ENCODE results near the gene DMRT2. TPM values are rescaled to one million over a fixed set of nuclear protein-coding genes. Genes with fewer than 3 reads are reported as not detected.

The DMRT2 gene
- total and polyA plus RNA-seq, 2 donors (not counting 1 experiment from before 2014, with no cell fraction given): not detected

DNA sequence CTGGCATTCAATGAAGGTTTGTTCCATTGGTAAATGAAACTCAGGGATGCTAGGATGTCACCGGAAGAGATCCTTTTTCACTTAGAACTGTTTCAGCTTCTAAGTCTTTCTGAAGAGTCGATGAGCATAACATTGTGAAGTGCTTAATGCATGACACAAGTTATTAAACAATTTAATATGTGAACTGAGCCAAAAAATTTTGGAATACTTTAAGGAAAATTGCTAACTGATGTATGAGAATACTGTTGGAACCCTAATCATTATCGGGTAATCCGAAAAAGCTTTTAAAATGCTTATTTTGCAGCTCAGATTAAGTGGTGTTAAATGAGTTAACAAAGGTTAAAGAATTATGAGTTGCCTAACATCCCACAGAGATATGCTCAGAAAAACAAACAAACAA, 34.9 kb downstream of the DMRT2 start:
- Histone ChIP-seq H3K9ac (ENCODE audit: low read length) (no peak overlapping the region), H3K4me3 (ENCODE audit: control extremely low read depth in 1 of 5, extremely low read depth in 1 of 5, insufficient read depth in 1 of 5, low read depth in 2 of 5, low read length in 4 of 5) (no peak overlapping the region), H3K4me1 (ENCODE audit: control insufficient read depth in 2 of 2, insufficient read depth in 2 of 2, low read length in 2 of 2) (no peaks in the 10 kb centered on the region), H3K27ac (ENCODE audit: low read length in 2 of 2) (no peak overlapping the region), H3K4me2 (replicated peaks; ENCODE audit: low read depth, low read length, poor library complexity, severe bottlenecking) (no peak overlapping the region), H4K20me1 (ENCODE audit: control insufficient read depth, insufficient read depth, low read length, poor library complexity, severe bottlenecking) (no peaks in the 10 kb centered on the region), H2AFZ (ENCODE audit: insufficient read depth, low read depth, low read length, poor library complexity, severe bottlenecking) (no peak overlapping the region), H3K79me2 (ENCODE audit: control insufficient read depth, insufficient read depth, low read length) (no peaks in the 10 kb centered on the region), H3K36me3 (replicated peaks in 1 of 2; ENCODE audit: control extremely low read depth in 1 of 2, control insufficient read depth in 1 of 2, extremely low read depth in 1 of 2, insufficient read depth in 2 of 2, low read length in 1 of 2) (no peaks in the 10 kb centered on the region), H3K9me3 (ENCODE audit: control extremely low read depth in 1 of 3, control insufficient read depth in 2 of 3, insufficient read depth in 1 of 3, low read length in 2 of 3) (no peaks in the 10 kb centered on the region), H3K27me3 (replicated peaks in 1 of 4; ENCODE audit: control extremely low read depth in 1 of 4, control insufficient read depth in 3 of 4, insufficient read depth in 4 of 4, low read length in 3 of 4) (peaks cover 0 to 6% (median 1%) of the 10 kb centered on the region in 4 experiments)
- no peaks in the 10 kb centered on the region for H3K4me1 Mint-ChIP-seq
- ChIA-PET CTCF (no interaction called here), POLR2A (no interaction called here)
- ATAC-seq (ENCODE audit: low read depth) (no peak), DNase-seq (no peak)
- no peak for TF ChIP-seq EZH2 (IDR thresholded peaks at IDR 0.05; ENCODE audit: borderline replicate concordance, insufficient read depth, low read depth, low read length, poor library complexity, severe bottlenecking)
- TF ChIP-seq, protein P1, sequence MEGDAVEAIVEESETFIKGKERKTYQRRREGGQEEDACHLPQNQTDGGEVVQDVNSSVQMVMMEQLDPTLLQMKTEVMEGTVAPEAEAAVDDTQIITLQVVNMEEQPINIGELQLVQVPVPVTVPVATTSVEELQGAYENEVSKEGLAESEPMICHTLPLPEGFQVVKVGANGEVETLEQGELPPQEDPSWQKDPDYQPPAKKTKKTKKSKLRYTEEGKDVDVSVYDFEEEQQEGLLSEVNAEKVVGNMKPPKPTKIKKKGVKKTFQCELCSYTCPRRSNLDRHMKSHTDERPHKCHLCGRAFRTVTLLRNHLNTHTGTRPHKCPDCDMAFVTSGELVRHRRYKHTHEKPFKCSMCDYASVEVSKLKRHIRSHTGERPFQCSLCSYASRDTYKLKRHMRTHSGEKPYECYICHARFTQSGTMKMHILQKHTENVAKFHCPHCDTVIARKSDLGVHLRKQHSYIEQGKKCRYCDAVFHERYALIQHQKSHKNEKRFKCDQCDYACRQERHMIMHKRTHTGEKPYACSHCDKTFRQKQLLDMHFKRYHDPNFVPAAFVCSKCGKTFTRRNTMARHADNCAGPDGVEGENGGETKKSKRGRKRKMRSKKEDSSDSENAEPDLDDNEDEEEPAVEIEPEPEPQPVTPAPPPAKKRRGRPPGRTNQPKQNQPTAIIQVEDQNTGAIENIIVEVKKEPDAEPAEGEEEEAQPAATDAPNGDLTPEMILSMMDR (IDR thresholded peaks at IDR 0.05): no peak
- no peak overlapping the region for H3K27ac Mint-ChIP-seq
- H3K9me3 Mint-ChIP-seq (ENCODE audit: insufficient read depth): no peaks in the 10 kb centered on the region
- peaks cover 11% of the 10 kb centered on the region for H3K27me3 Mint-ChIP-seq
- WGBS (ENCODE audit: insufficient coverage): no CpG with 5 or more reads among the region's 4 CpGs
- H3K4me3 Mint-ChIP-seq: no peak overlapping the region
- intact Hi-C loops (cut with micrococcal nuclease): no loop called here

DNA sequence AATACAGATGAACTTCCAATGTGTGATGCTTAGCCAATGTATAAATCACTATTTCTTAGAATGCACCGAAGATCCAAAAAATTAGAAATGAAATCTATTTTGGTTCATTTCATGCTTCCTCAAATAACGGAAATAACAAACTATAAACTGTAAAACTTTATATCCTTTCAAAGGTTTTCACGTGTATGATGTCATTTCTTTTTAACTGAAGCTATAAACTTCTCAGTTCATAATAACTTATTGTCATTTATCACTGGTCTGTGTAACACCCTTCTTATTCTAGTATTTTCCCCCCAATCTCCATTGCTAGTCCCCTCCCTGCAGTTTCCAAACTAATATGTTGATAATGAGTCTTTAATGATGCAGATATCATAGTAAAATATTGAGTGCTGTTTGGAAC, 36.4 kb downstream of the DMRT2 start:
- H3K4me3 ChIP-seq (ENCODE audit: control extremely low read depth in 1 of 5, extremely low read depth in 1 of 5, insufficient read depth in 1 of 5, low read depth in 2 of 5, low read length in 4 of 5): no peak overlapping the region
- no peaks in the 10 kb centered on the region for H3K36me3 ChIP-seq (replicated peaks in 1 of 2; ENCODE audit: control extremely low read depth in 1 of 2, control insufficient read depth in 1 of 2, extremely low read depth in 1 of 2, insufficient read depth in 2 of 2, low read length in 1 of 2)
- TF ChIP-seq EZH2 (IDR thresholded peaks at IDR 0.05; ENCODE audit: borderline replicate concordance, insufficient read depth, low read depth, low read length, poor library complexity, severe bottlenecking): no peak
- TF ChIP-seq, protein P1 (IDR thresholded peaks at IDR 0.05): no peak
- intact Hi-C loops (cut with micrococcal nuclease): no loop called here
- no peak overlapping the region for H3K27ac Mint-ChIP-seq
- H3K27me3 Mint-ChIP-seq: peaks cover 14% of the 10 kb centered on the region
- H3K9ac ChIP-seq (ENCODE audit: low read length): no peak overlapping the region
- H3K4me3 Mint-ChIP-seq: no peak overlapping the region
- H3K9me3 ChIP-seq (ENCODE audit: control extremely low read depth in 1 of 3, control insufficient read depth in 2 of 3, insufficient read depth in 1 of 3, low read length in 2 of 3): no peaks in the 10 kb centered on the region
- H3K79me2 ChIP-seq (ENCODE audit: control insufficient read depth, insufficient read depth, low read length): no peaks in the 10 kb centered on the region
- H3K4me1 ChIP-seq (ENCODE audit: control insufficient read depth in 2 of 2, insufficient read depth in 2 of 2, low read length in 2 of 2): no peaks in the 10 kb centered on the region
- ChIA-PET CTCF (no interaction called here), POLR2A (no interaction called here)
- no peaks in the 10 kb centered on the region for H3K9me3 Mint-ChIP-seq (ENCODE audit: insufficient read depth)
- no peak overlapping the region for H2AFZ ChIP-seq (ENCODE audit: insufficient read depth, low read depth, low read length, poor library complexity, severe bottlenecking)
- H3K27ac ChIP-seq (ENCODE audit: low read length in 2 of 2): no peak overlapping the region
- H4K20me1 ChIP-seq (ENCODE audit: control insufficient read depth, insufficient read depth, low read length, poor library complexity, severe bottlenecking): no peaks in the 10 kb centered on the region
- H3K4me1 Mint-ChIP-seq: no peaks in the 10 kb centered on the region
- no CpG with 5 or more reads among the region's 3 CpGs for WGBS (ENCODE audit: insufficient coverage)
- DNase-seq: no peak
- peaks cover 0 to 4% (median 1%) of the 10 kb centered on the region in 4 experiments for H3K27me3 ChIP-seq (replicated peaks in 1 of 4; ENCODE audit: control extremely low read depth in 1 of 4, control insufficient read depth in 3 of 4, insufficient read depth in 4 of 4, low read length in 3 of 4)
- no peak for ATAC-seq (ENCODE audit: low read depth)
- no peak overlapping the region for H3K4me2 ChIP-seq (replicated peaks; ENCODE audit: low read depth, low read length, poor library complexity, severe bottlenecking)
